Bronchial epithelial cell (primary cell): ENCODE results near the gene SELENOO. TPM values are rescaled to one million over a fixed set of nuclear protein-coding genes. Genes with fewer than 3 reads are reported as not detected.

Source experiments
- DNase-seq: peaks from one replicate; pipeline ENCODE4 v3.0.0-alpha.2; 2010; ENCODE audit warnings: low read depth
- FAIRE-seq: peaks from 2 replicates; lab custom pipeline; 2011; peaks lifted over from hg19 to GRCh38; lab: Jason Lieb, UNC
- H3K27me3 ChIP-seq: 2 replicates; pipeline ENCODE4 v1.5.1; 2011; ENCODE audit warnings: low read length; ENCODE audit not compliant: control insufficient read depth, insufficient read depth
- H3K36me3 ChIP-seq: 2 replicates; pipeline ENCODE4 v1.5.1; 2011; ENCODE audit warnings: low read length; ENCODE audit not compliant: control insufficient read depth, insufficient read depth
- H3K4me3 ChIP-seq: 2 replicates; pipeline ENCODE4 v1.5.1; 2011; ENCODE audit warnings: mild to moderate bottlenecking, low read depth, low read length, control low read depth
- total RNA-seq: library from RNA; depleted of rRNA; stranded (reverse); fragments of >200 nt; gene quantifications from 2 replicates; pipeline ENCODE4 v1.2.1, GENCODE V29; 2014
- TF ChIP-seq, protein P1 (sequence below): IDR thresholded peaks from 2 replicates; pipeline ENCODE4 v1.5.1; 2011; ENCODE audit warnings: mild to moderate bottlenecking, moderate library complexity, low read length, control low read depth, inconsistent platforms; ENCODE audit not compliant: insufficient read depth, severe bottlenecking

The SELENOO gene
- total RNA-seq, 1 donor from 2014 or later = 20.8 TPM

DNA sequence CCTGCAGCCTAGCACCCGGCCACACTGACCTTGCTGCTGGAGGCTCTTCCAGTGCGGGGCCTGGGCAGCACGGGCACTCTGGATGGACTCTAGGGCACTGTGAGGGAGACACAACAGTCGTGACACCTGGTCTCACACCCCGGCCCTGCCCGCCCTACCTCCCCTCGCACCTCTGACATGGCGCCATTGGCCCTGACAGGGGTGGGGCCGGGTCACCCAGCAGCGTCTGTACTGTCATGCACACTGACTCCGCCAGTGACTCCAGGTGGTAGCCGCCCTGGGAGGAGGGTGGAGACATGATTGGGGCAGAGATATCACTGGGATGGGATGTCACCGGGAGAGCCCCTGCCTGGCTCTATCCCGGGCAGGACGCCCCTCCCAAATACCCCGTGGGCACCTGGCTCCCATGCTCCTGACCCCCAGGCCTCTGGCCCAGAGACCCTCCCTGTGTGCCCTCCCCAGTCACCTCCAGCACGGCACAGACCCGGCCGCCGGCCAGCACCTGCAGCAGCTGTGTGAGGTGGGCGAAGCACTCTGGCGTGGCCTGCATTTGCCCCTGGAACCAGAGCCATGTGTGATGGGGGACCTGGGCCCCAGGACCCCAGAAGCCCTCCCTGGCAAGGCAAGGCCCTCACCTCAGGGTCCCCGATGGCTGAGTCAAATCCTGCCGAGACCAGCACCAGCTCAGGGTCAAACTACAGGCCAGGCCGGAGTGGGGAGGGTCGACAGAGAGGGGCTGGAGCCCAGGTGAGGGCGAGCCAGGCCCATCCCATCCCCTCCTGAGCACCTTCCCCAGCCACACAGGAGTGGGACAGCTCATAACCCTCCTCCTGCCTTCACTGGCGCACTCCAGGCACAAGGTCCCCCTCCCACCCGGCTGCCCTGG, 47.6 kb downstream of the SELENOO start:
- Histone ChIP-seq H3K27me3 (no peaks in the 10 kb centered on the region), H3K36me3 (peaks cover 23% of the 10 kb centered on the region), H3K4me3 (no peak overlapping the region)
- FAIRE-seq (no peak), DNase-seq (no peak)
- TF ChIP-seq, protein P1, sequence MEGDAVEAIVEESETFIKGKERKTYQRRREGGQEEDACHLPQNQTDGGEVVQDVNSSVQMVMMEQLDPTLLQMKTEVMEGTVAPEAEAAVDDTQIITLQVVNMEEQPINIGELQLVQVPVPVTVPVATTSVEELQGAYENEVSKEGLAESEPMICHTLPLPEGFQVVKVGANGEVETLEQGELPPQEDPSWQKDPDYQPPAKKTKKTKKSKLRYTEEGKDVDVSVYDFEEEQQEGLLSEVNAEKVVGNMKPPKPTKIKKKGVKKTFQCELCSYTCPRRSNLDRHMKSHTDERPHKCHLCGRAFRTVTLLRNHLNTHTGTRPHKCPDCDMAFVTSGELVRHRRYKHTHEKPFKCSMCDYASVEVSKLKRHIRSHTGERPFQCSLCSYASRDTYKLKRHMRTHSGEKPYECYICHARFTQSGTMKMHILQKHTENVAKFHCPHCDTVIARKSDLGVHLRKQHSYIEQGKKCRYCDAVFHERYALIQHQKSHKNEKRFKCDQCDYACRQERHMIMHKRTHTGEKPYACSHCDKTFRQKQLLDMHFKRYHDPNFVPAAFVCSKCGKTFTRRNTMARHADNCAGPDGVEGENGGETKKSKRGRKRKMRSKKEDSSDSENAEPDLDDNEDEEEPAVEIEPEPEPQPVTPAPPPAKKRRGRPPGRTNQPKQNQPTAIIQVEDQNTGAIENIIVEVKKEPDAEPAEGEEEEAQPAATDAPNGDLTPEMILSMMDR = no peak

DNA sequence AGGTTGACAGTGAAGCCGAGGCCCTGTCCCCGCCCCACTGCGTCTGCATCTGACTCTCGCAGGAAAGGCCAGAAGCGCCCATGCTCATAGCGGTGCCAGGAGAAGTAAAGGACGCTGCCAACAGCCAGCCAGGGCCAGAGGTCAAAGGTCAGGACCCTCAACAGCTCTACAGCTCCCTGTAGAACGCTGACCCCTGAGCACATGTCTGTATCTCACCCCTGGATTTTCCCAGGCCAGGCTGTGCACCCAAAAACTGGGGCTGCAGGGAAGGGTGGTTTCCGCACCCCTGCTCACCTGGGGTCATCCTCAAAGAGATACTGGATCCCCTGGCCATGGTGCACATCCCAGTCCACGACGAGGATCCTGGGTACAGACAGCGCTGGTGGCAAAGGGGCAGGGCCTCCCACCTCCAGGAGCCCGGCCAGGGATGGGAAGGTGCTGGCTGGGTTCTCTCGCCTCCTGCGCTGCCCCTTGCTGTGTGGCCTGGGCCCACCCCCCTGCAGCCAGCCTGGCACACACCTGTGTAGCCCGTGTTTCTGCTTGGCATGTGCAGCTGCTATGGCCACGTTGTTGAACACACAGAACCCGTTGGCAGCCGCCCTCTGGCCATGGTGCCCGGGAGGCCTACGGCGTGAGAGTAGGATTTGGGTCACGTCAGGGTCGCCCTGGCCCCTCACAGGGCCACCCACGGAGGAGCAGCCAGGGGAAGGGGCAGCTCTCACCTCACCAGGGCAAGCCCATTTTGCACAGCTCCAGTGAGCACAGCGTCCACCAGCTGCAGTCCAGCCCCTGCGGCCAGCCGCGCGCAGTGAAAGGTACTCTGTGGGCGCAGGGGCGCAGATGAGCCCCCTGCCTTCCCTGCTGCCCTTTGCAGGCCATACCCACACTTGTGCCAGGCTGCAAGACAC, 48.8 kb downstream of the SELENOO start:
- no peak for FAIRE-seq
- TF ChIP-seq, protein P1 = no peak
- DNase-seq = no peak
- Histone ChIP-seq H3K4me3 (no peak overlapping the region), H3K36me3 (peaks cover 25% of the 10 kb centered on the region), H3K27me3 (no peaks in the 10 kb centered on the region)

DNA sequence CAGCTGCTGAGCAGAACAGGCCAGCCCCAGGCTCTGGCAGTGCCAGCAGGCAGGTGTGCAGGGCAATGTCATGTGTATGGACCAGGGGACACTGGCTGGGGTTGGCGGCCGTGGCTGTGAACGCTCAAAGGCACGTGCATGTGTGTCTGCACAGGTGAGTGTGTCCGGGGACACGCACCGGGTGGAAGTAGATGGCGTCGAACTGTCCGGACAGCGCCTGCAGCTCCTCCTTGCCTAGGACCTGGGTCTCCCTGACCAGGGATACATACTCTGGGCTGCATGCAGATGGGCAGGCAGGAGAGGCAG, 49.4 kb downstream of the SELENOO start:
- no peak for FAIRE-seq
- TF ChIP-seq, protein P1 = no peak
- peaks cover 25% of the 10 kb centered on the region for H3K36me3 ChIP-seq
- peak overlapping the region; percentile 76 for H3K4me3 ChIP-seq
- H3K27me3 ChIP-seq = no peaks in the 10 kb centered on the region
- no peak for DNase-seq

DNA sequence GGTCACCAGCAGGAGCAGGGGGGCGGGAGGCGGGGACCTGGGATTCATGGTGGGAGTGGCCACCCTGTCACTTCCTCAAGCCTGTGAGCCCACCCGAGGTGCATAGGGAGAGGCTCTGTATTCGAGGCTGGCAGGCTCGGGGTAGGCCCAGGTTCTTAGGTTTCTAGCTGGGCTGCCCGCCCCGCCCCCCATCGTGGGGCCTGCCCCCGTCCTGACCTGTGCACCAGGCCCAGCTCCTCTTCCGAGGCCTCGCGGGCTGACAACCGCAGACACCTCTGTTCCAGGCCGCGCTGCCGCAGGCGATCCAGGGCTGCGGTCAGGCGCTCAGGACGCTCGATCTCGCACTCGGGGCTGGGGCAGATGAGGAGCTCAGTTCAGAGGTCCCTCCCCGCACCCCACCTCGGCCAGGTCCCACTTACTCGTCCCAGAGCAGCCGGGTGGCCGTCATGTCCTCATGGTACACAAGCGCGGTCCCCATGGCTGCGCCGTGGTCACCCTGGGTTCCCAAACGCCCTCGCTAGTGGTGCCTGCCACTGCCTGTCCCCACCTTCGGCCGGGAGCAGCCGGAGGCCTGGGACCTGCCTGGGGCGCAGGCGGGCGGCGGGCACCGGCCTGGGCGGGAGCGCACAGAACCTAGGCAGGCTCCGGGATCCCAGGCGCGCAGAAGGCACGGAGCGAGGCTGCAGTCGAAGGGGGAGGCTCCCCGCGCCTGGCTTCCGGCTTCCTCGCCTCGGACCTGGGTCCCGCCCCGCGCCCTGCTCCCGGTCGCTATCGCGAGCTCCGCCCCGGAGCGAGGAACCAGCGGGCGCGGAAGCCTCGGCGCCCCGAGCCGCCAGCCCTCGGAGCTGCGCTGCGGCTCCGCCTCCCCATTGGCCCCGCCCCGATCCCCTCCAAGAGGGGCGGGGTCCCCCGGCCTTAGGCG, 50.0 kb downstream of the SELENOO start, which contains the start of gene HDAC10:
HDAC10 (minus strand) TSS at position 711 of the 922 bp plus-strand sequence; CDS start at position 478, 233 bp downstream.
- DNase-seq (peak; percentile 55), FAIRE-seq (no peak)
- H3K36me3 ChIP-seq = peaks cover 22% of the 10 kb centered on the region

More for the DNA sequence above, 50.0 kb downstream of the SELENOO start, which contains the start of gene HDAC10:
- TF ChIP-seq, protein P1 = no peak
- H3K27me3 ChIP-seq = no peaks in the 10 kb centered on the region
- peak within 1 kb of the TSS; percentile 76 for H3K4me3 ChIP-seq
